ENCODE data around the gene HBEGF. TPM values are rescaled to one million over a fixed set of nuclear protein-coding genes. Genes with fewer than 3 reads are reported as not detected.

Gene HBEGF
- total RNA-seq, 1 donor from 2014 or later = 7.2 TPM

- Mint-ChIP-seq H3K4me3 (peak overlapping the region; percentile 29), H3K36me3 (peaks cover 8% of the 10 kb centered on the region), H3K27me3 (ENCODE audit: low read depth) (no peaks in the 10 kb centered on the region), H3K27ac (peak overlapping the region; percentile 100), H3K4me1 (peaks cover 45% of the 10 kb centered on the region), H3K9me3 (no peaks in the 10 kb centered on the region)
- TF ChIP-seq CTCF (IDR thresholded peaks at IDR 0.05; ENCODE audit: unreplicated experiment) = no peak
- no peak for DNase-seq (ENCODE audit: low spot score in 2 of 2, unreplicated experiment in 2 of 2)
These were observed 45.3 kb downstream of the HBEGF start for GRCh38 chr5:140301136-140301535.

- no peaks in the 10 kb centered on the region for H3K27me3 Mint-ChIP-seq (ENCODE audit: low read depth)
- peaks cover 8% of the 10 kb centered on the region for H3K36me3 Mint-ChIP-seq
- H3K4me3 Mint-ChIP-seq = no peak overlapping the region
- no peak for TF ChIP-seq CTCF (IDR thresholded peaks at IDR 0.05; ENCODE audit: unreplicated experiment)
- H3K9me3 Mint-ChIP-seq = no peaks in the 10 kb centered on the region
- DNase-seq (ENCODE audit: low spot score in 2 of 2, unreplicated experiment in 2 of 2) = no peak
- peaks cover 62% of the 10 kb centered on the region for H3K4me1 Mint-ChIP-seq
- H3K27ac Mint-ChIP-seq = peak overlapping the region; percentile 92
These were observed 47.3 kb downstream of the HBEGF start for GRCh38 chr5:140299056-140299455.

GRCh38 chr5:140298183-140298601 lies 48.2 kb downstream of the HBEGF start:
- no peaks in the 10 kb centered on the region for H3K9me3 Mint-ChIP-seq
- no peak overlapping the region for H3K4me3 Mint-ChIP-seq
- peaks cover 8% of the 10 kb centered on the region for H3K36me3 Mint-ChIP-seq
- no peak for TF ChIP-seq CTCF (IDR thresholded peaks at IDR 0.05; ENCODE audit: unreplicated experiment)
- no peak for DNase-seq (ENCODE audit: low spot score in 2 of 2, unreplicated experiment in 2 of 2)
- no peaks in the 10 kb centered on the region for H3K27me3 Mint-ChIP-seq (ENCODE audit: low read depth)
- peak overlapping the region; percentile 92 for H3K27ac Mint-ChIP-seq
- peaks cover 71% of the 10 kb centered on the region for H3K4me1 Mint-ChIP-seq

GRCh38 chr5:140297283-140297682 lies 49.1 kb downstream of the HBEGF start:
- Mint-ChIP-seq H3K27me3 (ENCODE audit: low read depth) (no peaks in the 10 kb centered on the region), H3K27ac (peak overlapping the region; percentile 92), H3K9me3 (no peaks in the 10 kb centered on the region), H3K36me3 (peaks cover 8% of the 10 kb centered on the region), H3K4me3 (no peak overlapping the region), H3K4me1 (peaks cover 76% of the 10 kb centered on the region)
- no peak for TF ChIP-seq CTCF (IDR thresholded peaks at IDR 0.05; ENCODE audit: unreplicated experiment)
- DNase-seq (ENCODE audit: low spot score in 2 of 2, unreplicated experiment in 2 of 2) = no peak

GRCh38 chr5:140296289-140296688 lies 50.1 kb downstream of the HBEGF start:
- TF ChIP-seq CTCF (IDR thresholded peaks at IDR 0.05; ENCODE audit: unreplicated experiment) = no peak
- Mint-ChIP-seq H3K36me3 (peaks cover 8% of the 10 kb centered on the region), H3K27ac (peak overlapping the region; percentile 92), H3K4me1 (peaks cover 70% of the 10 kb centered on the region), H3K9me3 (no peaks in the 10 kb centered on the region), H3K4me3 (no peak overlapping the region), H3K27me3 (ENCODE audit: low read depth) (no peaks in the 10 kb centered on the region)
- DNase-seq (ENCODE audit: low spot score in 2 of 2, unreplicated experiment in 2 of 2) = no peak

GRCh38 chr5:140295414-140295813 lies 51.0 kb downstream of the HBEGF start:
- Mint-ChIP-seq H3K27ac (peak overlapping the region; percentile 98), H3K27me3 (ENCODE audit: low read depth) (no peaks in the 10 kb centered on the region), H3K4me1 (peaks cover 63% of the 10 kb centered on the region), H3K4me3 (no peak overlapping the region), H3K36me3 (peaks cover 7% of the 10 kb centered on the region), H3K9me3 (no peaks in the 10 kb centered on the region)
- TF ChIP-seq CTCF (IDR thresholded peaks at IDR 0.05; ENCODE audit: unreplicated experiment) = no peak
- DNase-seq (ENCODE audit: low spot score in 2 of 2, unreplicated experiment in 2 of 2) = peak; percentile 68 to 73
